GM06990 (cell line): ENCODE measurements around the gene PSAT1.

Experiments used
- DNase-seq: peaks from one replicate; pipeline ENCODE4 v3.0.0-alpha.2; 2011; ENCODE audit not compliant: insufficient read length; ENCODE audit errors: extremely low read depth
- H3K27me3 ChIP-seq: replicated peaks from 2 replicates; pipeline ENCODE4 v1.6.0; 2011; ENCODE audit warnings: low read length; ENCODE audit not compliant: control insufficient read depth, insufficient read depth
- H3K36me3 ChIP-seq: 2 replicates; pipeline ENCODE4 v1.5.1; 2011; ENCODE audit warnings: low read length; ENCODE audit not compliant: control insufficient read depth, insufficient read depth
- H3K4me3 ChIP-seq: replicated peaks from 2 replicates; pipeline ENCODE4 v1.5.1; 2011; ENCODE audit warnings: low read depth, mild to moderate bottlenecking, control low read depth, low read length
- TF ChIP-seq, protein P1 (sequence below): IDR thresholded peaks from 2 replicates; pipeline ENCODE4 v1.5.1; 2011; ENCODE audit warnings: low read length, control low read depth, mild to moderate bottlenecking, inconsistent platforms; ENCODE audit not compliant: insufficient read depth, poor library complexity, severe bottlenecking

Gene PSAT1

GRCh38 chr9:78332381-78332780 lies 35.5 kb downstream of the PSAT1 start:
- no peaks in the 10 kb centered on the region for H3K27me3 ChIP-seq
- TF ChIP-seq, protein P1, sequence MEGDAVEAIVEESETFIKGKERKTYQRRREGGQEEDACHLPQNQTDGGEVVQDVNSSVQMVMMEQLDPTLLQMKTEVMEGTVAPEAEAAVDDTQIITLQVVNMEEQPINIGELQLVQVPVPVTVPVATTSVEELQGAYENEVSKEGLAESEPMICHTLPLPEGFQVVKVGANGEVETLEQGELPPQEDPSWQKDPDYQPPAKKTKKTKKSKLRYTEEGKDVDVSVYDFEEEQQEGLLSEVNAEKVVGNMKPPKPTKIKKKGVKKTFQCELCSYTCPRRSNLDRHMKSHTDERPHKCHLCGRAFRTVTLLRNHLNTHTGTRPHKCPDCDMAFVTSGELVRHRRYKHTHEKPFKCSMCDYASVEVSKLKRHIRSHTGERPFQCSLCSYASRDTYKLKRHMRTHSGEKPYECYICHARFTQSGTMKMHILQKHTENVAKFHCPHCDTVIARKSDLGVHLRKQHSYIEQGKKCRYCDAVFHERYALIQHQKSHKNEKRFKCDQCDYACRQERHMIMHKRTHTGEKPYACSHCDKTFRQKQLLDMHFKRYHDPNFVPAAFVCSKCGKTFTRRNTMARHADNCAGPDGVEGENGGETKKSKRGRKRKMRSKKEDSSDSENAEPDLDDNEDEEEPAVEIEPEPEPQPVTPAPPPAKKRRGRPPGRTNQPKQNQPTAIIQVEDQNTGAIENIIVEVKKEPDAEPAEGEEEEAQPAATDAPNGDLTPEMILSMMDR: no peak
- no peaks in the 10 kb centered on the region; the same call in 1 of the 2 replicates for H3K36me3 ChIP-seq
- no peak overlapping the region for H3K4me3 ChIP-seq
- DNase-seq: no peak

DNA sequence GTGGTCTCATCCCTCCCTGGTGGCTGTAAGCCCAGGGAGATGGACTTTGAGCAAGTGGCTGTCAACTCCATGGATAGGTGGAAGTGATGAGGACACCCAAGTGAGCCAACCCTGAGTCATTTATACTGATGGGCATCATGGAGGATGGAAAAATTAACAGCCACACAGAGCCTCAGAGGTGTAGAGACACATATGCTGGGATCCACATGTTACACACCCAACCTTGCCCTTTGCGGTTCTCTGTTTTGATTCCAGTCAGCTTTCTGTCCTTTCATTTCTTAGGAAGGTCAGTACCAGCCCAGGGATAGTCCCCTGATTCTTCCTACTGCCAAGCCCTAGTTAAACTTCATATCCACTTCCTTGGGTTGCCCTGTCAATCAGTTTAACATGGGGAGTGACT lies 51.9 kb downstream of the PSAT1 start:
- TF ChIP-seq, protein P1: no peak
- DNase-seq: no peak
- Histone ChIP-seq H3K27me3 (no peaks in the 10 kb centered on the region), H3K36me3 (no peaks in the 10 kb centered on the region), H3K4me3 (no peak overlapping the region)

DNA sequence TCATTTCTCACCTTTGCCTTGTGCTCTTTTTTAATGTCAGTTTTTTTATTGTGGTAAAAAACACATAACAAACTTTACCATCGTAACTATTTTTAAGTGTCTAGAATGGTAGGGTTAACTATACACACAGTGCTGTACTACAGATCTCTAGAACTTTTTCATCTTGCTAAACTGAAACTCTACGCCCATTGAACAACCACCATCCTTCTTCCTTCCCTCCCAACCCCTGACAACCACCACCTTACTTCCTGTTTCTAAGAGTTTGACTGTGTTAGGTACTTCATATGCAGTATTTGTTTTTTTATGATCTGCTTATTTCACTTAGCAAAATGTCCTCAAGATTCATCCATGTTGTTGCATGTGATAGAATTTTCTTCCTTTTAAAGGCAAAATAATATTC lies 54.9 kb downstream of the PSAT1 start:
- no peaks in the 10 kb centered on the region for H3K36me3 ChIP-seq
- no peak overlapping the region for H3K4me3 ChIP-seq
- DNase-seq: no peak
- TF ChIP-seq, protein P1: no peak
- H3K27me3 ChIP-seq: no peaks in the 10 kb centered on the region

DNA sequence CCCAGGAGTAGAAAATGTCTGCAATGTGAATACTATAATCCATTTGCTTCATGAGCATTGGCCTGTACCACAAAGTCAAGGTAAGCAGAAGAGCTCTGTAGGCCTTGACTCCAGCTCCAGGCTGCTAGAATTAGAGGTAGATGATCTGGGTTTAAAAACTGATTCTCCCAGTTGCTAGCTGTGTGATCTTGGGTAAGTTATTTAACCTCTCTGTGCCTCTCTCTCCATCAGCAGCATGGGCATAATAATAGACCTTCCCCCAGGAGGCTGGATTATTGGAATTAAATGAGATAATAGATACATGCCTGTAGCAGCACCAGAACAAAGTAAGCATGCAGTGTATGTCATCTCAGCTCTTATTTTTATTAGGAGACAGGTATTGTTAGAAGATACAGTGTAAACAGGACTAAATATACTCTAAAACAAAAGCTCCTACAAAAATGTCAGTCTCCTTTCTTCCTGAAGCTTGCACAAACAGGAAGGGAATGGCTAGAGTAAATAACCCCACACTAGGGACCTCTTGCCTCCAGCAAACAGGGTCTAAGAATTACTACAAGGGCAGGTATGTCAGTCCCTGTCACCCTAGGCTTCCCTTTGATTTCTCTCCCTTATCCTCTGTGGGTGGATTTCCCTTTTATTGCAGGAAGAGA lies 57.5 kb downstream of the PSAT1 start:
- TF ChIP-seq, protein P1: no peak
- no peaks in the 10 kb centered on the region for H3K36me3 ChIP-seq
- no peak for DNase-seq
- no peak overlapping the region for H3K4me3 ChIP-seq
- H3K27me3 ChIP-seq: no peaks in the 10 kb centered on the region

- no peak for DNase-seq
- TF ChIP-seq, protein P1: no peak
- no peaks in the 10 kb centered on the region for H3K36me3 ChIP-seq
- no peak overlapping the region for H3K4me3 ChIP-seq
- no peaks in the 10 kb centered on the region for H3K27me3 ChIP-seq
These were observed 58.1 kb downstream of the PSAT1 start for GRCh38 chr9:78354989-78355388.

GRCh38 chr9:78356634-78357033 lies 59.7 kb downstream of the PSAT1 start:
- TF ChIP-seq, protein P1: no peak
- H3K36me3 ChIP-seq: no peaks in the 10 kb centered on the region
- H3K27me3 ChIP-seq: no peaks in the 10 kb centered on the region
- DNase-seq: no peak
- H3K4me3 ChIP-seq: no peak overlapping the region
